GM18873 (cell line): ENCODE results near the gene NEGR1.

ENCODE experiments used
- ATAC-seq: cut with Tn5 transposase; IDR thresholded peaks from one replicate; pipeline ENCODE4 v1.9.1; 2021; ENCODE audit warnings: mild to moderate bottlenecking, moderate library complexity, moderate number of reproducible peaks; ENCODE audit not compliant: unreplicated experiment, low FRiP score

The NEGR1 gene

GRCh38 chr1:71737768-71738167, 544.6 kb downstream of the NEGR1 start:
- ATAC-seq, result no peak

- ATAC-seq, result no peak
These were observed 549.2 kb downstream of the NEGR1 start for GRCh38 chr1:71733121-71733520.

GRCh38 chr1:71721532-71721931, 560.8 kb downstream of the NEGR1 start:
- ATAC-seq, result no peak

GRCh38 chr1:71719330-71719729, 563.0 kb downstream of the NEGR1 start:
- ATAC-seq, result no peak

GRCh38 chr1:71717186-71717585, 565.2 kb downstream of the NEGR1 start:
- ATAC-seq, result no peak

GRCh38 chr1:71711456-71711855, 570.9 kb downstream of the NEGR1 start:
- no peak for ATAC-seq

GRCh38 chr1:71706029-71706671, 576.2 kb downstream of the NEGR1 start:
- no peak for ATAC-seq

- no peak for ATAC-seq
These were observed 584.2 kb downstream of the NEGR1 start for GRCh38 chr1:71698186-71698585.

- no peak for ATAC-seq
These were observed 586.5 kb downstream of the NEGR1 start for GRCh38 chr1:71695821-71696220.

- ATAC-seq, result no peak
These were observed 587.3 kb downstream of the NEGR1 start for GRCh38 chr1:71695084-71695483.

- ATAC-seq, result no peak
These were observed 588.8 kb downstream of the NEGR1 start for GRCh38 chr1:71693581-71693980.

GRCh38 chr1:71689635-71690034, 592.7 kb downstream of the NEGR1 start:
- no peak for ATAC-seq

GRCh38 chr1:71687376-71687775, 595.0 kb downstream of the NEGR1 start:
- no peak for ATAC-seq

GRCh38 chr1:71676979-71677925, 605.1 kb downstream of the NEGR1 start:
- no peak for ATAC-seq

GRCh38 chr1:71668065-71668464, 614.3 kb downstream of the NEGR1 start:
- no peak for ATAC-seq

- ATAC-seq, result no peak
These were observed 615.1 kb downstream of the NEGR1 start for GRCh38 chr1:71667216-71667615.

- no peak for ATAC-seq
These were observed 615.7 kb downstream of the NEGR1 start for GRCh38 chr1:71666609-71667008.

- no peak for ATAC-seq
These were observed 621.9 kb downstream of the NEGR1 start for GRCh38 chr1:71660411-71660810.

GRCh38 chr1:71657891-71658679, 624.3 kb downstream of the NEGR1 start:
- ATAC-seq, result no peak

GRCh38 chr1:71656902-71657301, 625.4 kb downstream of the NEGR1 start:
- ATAC-seq, result no peak

- no peak for ATAC-seq
These were observed 626.7 kb downstream of the NEGR1 start for GRCh38 chr1:71655604-71656003.
